Left cardiac atrium (tissue), 4 donors: ENCODE results near the gene PAN2. TPM values are rescaled to one million over a fixed set of nuclear protein-coding genes. Genes with fewer than 3 reads are reported as not detected.
"Not testable (repeated sequence)": the region's sequence is repeated elsewhere in the genome, so short reads cannot be mapped to it uniquely, and the experiment has no call there.

Experiments
- ATAC-seq, 2 donors: fragments of 200-7000 bp; cut with Tn5 transposase; one replicate each; pipeline ENCODE4 v1.9.1; 2020; ENCODE audit warnings: mild to moderate bottlenecking in 2 of 2, moderate library complexity in 2 of 2
- DNase-seq: peaks from one replicate; pipeline ENCODE4 v3.0.0-alpha.2; 2020
- intact Hi-C, 2 donors: fragments of 100-400 bp; cut with DNase I; formaldehyde crosslinking; loops; one replicate each; pipeline versions ENCODE4 v1.14.1 to v1.15.1; 2022 to 2023
- total RNA-seq, 2 donors: library from RNA; stranded (reverse); fragmentation: NEBNext Ultra II Directional; extraction: Animal tissue kit (Norgen Biotek cat#: 25700); gene quantifications; one replicate each; pipeline ENCODE4 v1.2.1, GENCODE V29; 2021
- donor health status: DM: no; HTN: yes; CAD: no.
- donor health status: DM: no; HTN: yes; CAD: no; lungs with severe emphysema.
- donor health status: DM: yes; HTN: yes; CAD: no.
- donor health status: Dilated cardiomyopathy.

The PAN2 gene
- total RNA-seq, 2 donors from 2014 or later, result 38.5 to 39.4 TPM

- ATAC-seq, DNase-seq, intact Hi-C loops: not testable (repeated sequence)
Observed at GRCh38 chr12:56321610-56322009, 12.2 kb downstream of the PAN2 start.

- ATAC-seq, result no peak
- no peak for DNase-seq
- intact Hi-C loops, result no loop called here
Observed at GRCh38 chr12:56321027-56321426, 12.8 kb downstream of the PAN2 start.

- DNase-seq (no peak), ATAC-seq (no peak)
- intact Hi-C loops, result no loop called here
Observed at GRCh38 chr12:56317675-56318074, 16.1 kb downstream of the PAN2 start.

- intact Hi-C loops, result no loop called here
- ATAC-seq, result peak; percentile 96 to 97
- peak; percentile 98 for DNase-seq
Observed at GRCh38 chr12:56315622-56316473, 18.0 kb downstream of the PAN2 start, which contains the start of gene CNPY2. CNPY2 (minus strand) TSS chr12:56315988; CDS start chr12:56315217, 771 bp downstream.

GRCh38 chr12:56315249-56315621, 18.6 kb downstream of the PAN2 start:
- no peak for DNase-seq
- ATAC-seq, result peak in 1 of 2 donors; percentile 4
- intact Hi-C loops, result no loop called here

- intact Hi-C loops, result no loop called here
- no peak for ATAC-seq
- no peak for DNase-seq
Observed at GRCh38 chr12:56311003-56311402, 22.8 kb downstream of the PAN2 start.

GRCh38 chr12:56308714-56309113, 25.1 kb downstream of the PAN2 start:
- no peak for ATAC-seq
- no peak for DNase-seq
- intact Hi-C loops, result no loop called here

- DNase-seq (no peak), ATAC-seq (no peak)
- intact Hi-C loops, result no loop called here
Observed at GRCh38 chr12:56307221-56307965, 26.4 kb downstream of the PAN2 start.

- DNase-seq, result no peak
- intact Hi-C loops, result no loop called here
- no peak for ATAC-seq
Observed at GRCh38 chr12:56304872-56305590, 28.8 kb downstream of the PAN2 start.

- intact Hi-C loops, result no loop called here
- DNase-seq (no peak), ATAC-seq (no peak)
Observed at GRCh38 chr12:56304276-56304675, 29.5 kb downstream of the PAN2 start.

GRCh38 chr12:56300644-56301464, 32.9 kb downstream of the PAN2 start:
- intact Hi-C loops, result no loop called here
- peak; percentile 27 for DNase-seq
- ATAC-seq, result peak; percentile 9 to 13

GRCh38 chr12:56299853-56300643, 33.8 kb downstream of the PAN2 start, which contains the start of gene CS:
CS (minus strand) TSS chr12:56300330; CDS start chr12:56300201, 129 bp downstream.
- intact Hi-C loops, result no loop called here
- ATAC-seq (peak; percentile 97 to 99), DNase-seq (peak; percentile 99)

GRCh38 chr12:56299308-56299852, 34.4 kb downstream of the PAN2 start:
- DNase-seq, result no peak
- peak; percentile 3 to 13 for ATAC-seq
- intact Hi-C loops, result no loop called here

GRCh38 chr12:56298828-56299227, 35.0 kb downstream of the PAN2 start:
- DNase-seq, result no peak

GRCh38 chr12:56297400-56297799, 36.4 kb downstream of the PAN2 start:
- intact Hi-C loops, result no loop called here
- no peak for DNase-seq
- ATAC-seq, result no peak

More at GRCh38 chr12:56298828-56299227, 35.0 kb downstream of the PAN2 start:
- no peak for ATAC-seq
- intact Hi-C loops, result no loop called here

- intact Hi-C loops, result no loop called here
- no peak for ATAC-seq
- no peak for DNase-seq
Observed at GRCh38 chr12:56296295-56296694, 37.5 kb downstream of the PAN2 start.

- no peak for DNase-seq
- ATAC-seq, result peak in 1 of 2 donors; percentile 24
- intact Hi-C loops, result no loop called here
Observed at GRCh38 chr12:56293795-56294194, 40.0 kb downstream of the PAN2 start.
